ENCODE data around the gene ITGAL. TPM values are rescaled to one million over a fixed set of nuclear protein-coding genes. Genes with fewer than 3 reads are reported as not detected.
A peak's percentile ranks its signal among the peaks of the same experiment; 100 is the strongest.

ITGAL gene
- total RNA-seq: not detected in 2 replicates

DNA sequence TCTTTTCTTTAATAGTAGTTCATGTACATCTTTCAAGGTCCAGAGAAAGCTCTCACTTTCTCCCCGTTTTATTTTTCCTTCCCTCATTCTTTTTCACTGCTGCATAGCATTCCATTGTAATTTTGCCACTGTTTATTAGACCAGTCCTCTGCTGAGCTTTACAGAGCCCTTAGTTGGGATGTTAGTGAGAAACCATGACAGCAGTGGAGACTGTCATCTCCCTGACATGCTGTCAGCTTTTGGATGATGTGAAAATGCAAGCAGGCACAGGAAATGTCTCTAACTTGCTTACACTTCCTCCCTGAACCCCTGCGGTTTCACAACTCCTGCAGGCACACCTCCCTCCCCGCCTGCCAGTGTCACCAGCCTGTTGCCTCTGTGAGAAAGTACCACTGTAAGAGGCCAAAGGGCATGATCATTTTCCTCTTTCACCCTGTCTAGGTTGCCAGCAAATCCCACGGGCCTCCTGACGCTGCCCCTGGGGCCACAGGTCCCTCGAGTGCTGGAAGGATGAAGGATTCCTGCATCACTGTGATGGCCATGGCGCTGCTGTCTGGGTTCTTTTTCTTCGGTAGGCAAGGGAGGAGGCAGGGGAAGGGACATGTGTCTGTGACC, at the start of gene ITGAL:
TSS of gene ITGAL (plus strand) at position 415 of the 615 bp plus-strand sequence. CDS start at position 511, 96 bp downstream.

GRCh38 chr16:30429678-30430427, 42.7 kb upstream of the ITGAL start, which contains the start of gene DCTPP1:
Gene DCTPP1, minus strand, starts transcription at chr16:30430030. Its CDS starts 50 bp downstream, at chr16:30429980.

DNA sequence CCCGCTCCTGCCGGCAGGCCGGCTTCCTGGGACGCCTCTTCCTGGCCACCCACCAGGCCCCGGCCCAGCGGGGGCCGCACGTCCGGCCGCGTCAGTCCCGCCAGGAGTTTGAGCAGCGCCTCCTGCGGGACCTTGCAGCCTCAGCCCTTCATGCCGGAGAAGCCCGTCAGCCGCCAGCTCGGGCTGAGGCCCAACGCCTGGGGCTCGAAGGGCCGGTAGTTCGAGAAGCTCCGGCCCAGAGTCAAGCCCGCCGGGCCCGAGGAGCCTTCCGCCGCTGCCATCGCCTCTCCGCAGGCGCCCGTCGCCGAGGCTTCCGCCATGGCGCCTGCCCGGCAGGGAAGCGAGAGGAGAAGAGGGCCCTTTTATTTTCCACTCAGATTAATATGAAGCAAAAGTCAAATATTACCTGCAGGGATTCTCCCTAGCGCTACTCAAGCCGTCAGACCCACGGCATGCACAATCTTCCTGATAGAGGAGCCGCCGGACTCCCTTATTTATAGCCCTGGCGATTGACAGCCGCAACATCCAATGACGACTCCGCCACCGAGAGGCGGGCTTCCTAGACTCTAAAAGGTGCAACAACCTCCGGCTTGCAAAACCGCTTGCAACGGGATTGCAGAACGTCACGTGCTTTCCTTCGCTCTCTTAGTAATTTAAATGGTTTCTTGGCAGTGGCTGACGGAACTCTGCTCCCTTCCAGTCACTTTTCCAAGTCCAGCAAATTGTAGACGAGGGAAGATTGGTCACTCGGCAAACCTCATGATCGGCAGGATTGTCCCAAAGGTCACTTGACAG, 26.9 kb upstream of the ITGAL start, which contains the start of gene SEPHS2:
TSS of gene SEPHS2 (minus strand) at position 467 of the 795 bp plus-strand sequence. CDS start at position 320, 147 bp downstream.

GRCh38 chr16:30526137-30526822, 53.7 kb downstream of the ITGAL start, which contains the start of gene ZNF768:
Gene ZNF768, minus strand, starts transcription at chr16:30526566. Its CDS starts 153 bp downstream, at chr16:30526413.

GRCh38 chr16:30534368-30535105, 62.0 kb downstream of the ITGAL start, which contains the start of gene ZNF747:
Gene ZNF747, minus strand, starts transcription at chr16:30534858. Its CDS starts 179 bp downstream, at chr16:30534679.

DNA sequence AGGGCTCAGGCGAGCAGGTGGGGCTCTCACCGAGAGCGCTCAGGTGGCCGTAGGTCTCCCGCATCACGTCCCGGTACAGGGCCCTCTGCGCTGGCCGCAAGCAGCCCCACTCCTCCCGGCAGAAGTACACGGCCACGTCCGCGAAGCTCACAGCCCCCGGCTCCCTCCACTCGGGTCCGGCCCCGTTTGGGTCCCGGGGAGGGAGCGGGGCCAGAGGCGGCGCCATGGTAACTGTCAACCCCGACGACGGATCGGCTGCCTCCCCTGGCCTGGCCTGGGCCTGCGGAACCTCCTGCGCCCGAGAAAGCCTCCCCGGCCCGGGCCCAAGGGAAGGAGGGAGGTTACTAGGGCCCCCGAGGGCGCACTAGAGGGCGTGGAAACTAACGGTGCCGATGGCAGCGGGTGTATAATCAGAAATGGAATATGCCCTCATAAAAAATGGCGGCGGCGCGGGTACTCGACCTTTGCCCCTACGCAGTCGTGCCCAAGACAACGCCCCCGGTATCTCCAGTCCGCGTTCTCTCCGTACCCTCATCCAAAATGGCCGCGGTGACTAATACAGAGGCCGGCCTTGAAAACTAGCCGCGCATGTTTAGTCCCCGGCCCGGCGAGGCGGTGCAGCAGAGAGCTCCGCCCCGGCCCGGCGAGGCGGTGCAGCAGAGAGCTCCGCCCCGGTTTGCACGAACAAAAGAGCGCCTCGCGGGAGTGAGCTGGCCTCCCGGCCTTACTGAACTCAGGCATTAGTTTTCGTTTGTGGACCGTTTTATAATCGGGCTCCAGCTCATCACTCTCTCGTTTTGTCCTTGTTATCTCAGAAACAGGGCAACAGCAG, 85.6 kb downstream of the ITGAL start, which contains the start of gene ZNF764:
TSS of gene ZNF764 (minus strand) at position 418 of the 832 bp plus-strand sequence. CDS start at position 226, 192 bp downstream.

GRCh38 chr16:30571445-30572322, 99.1 kb downstream of the ITGAL start, which contains the start of gene ZNF688:
Gene ZNF688, minus strand, starts transcription at chr16:30571714. Its CDS starts 85 bp downstream, at chr16:30571629.

Small RNA genes lying within 50 kb of the gene (small RNA-seq; reads per million reads assigned to genes)
- gene MIR4518 (not detected), gene RF00019 (not detected), gene RNU7-61P (0.98 reads per million, percentile 55 among the genes with 10 or more reads in this experiment)

Other genes with a start within 250 kb of the ITGAL start
- 0.33 and 0.39 TPM in 2 replicates for gene NPIPB13, start 224.3 kb upstream of the ITGAL start, total RNA-seq
- gene CD2BP2, start 117.4 kb upstream of the ITGAL start, total RNA-seq: 37.5 and 38.1 TPM in 2 replicates
- gene TBC1D10B, start 102.2 kb upstream of the ITGAL start, total RNA-seq: 31.7 and 39.7 TPM in 2 replicates
- not detected in 2 replicates for gene MYL11, start 97.9 kb upstream of the ITGAL start, total RNA-seq
- gene SEPTIN1, start 90.2 kb upstream of the ITGAL start, total RNA-seq: 0.39 TPM in 1 of 2 replicates, not detected in the other
- 6.7 and 8.4 TPM in 2 replicates for gene ZNF48, start 77.3 kb upstream of the ITGAL start, total RNA-seq
- gene ZNF771, start 65.1 kb upstream of the ITGAL start, total RNA-seq: 7.1 and 11.8 TPM in 2 replicates
- 13.0 and 15.4 TPM in 2 replicates for gene DCTPP1, start 42.7 kb upstream of the ITGAL start, total RNA-seq
- 7.4 and 8.6 TPM in 2 replicates for gene SEPHS2, start 26.9 kb upstream of the ITGAL start, total RNA-seq
- 28.7 and 36.7 TPM in 2 replicates for gene ZNF768, start 53.8 kb downstream of the ITGAL start, total RNA-seq
- gene ZNF747, start 62.1 kb downstream of the ITGAL start, total RNA-seq: 21.5 and 25.1 TPM in 2 replicates
- 6.6 and 7.5 TPM in 2 replicates for gene ZNF764, start 85.6 kb downstream of the ITGAL start, total RNA-seq
- gene ZNF688, start 99.0 kb downstream of the ITGAL start, total RNA-seq: 5.1 and 14.5 TPM in 2 replicates
- gene ZNF785, start 113.0 kb downstream of the ITGAL start, total RNA-seq: 9.2 and 14.1 TPM in 2 replicates
- 5.9 and 10.7 TPM in 2 replicates for gene ZNF689, start 137.6 kb downstream of the ITGAL start, total RNA-seq
- gene PRR14, start 178.2 kb downstream of the ITGAL start, total RNA-seq: 7.9 and 11.3 TPM in 2 replicates
- 31.6 and 47.1 TPM in 2 replicates for gene FBRS, start 185.7 kb downstream of the ITGAL start, total RNA-seq
- gene SRCAP, start 226.4 kb downstream of the ITGAL start, total RNA-seq: 25.1 and 38.8 TPM in 2 replicates